K562 (cell line): ENCODE data around the gene URI1. TPM values are rescaled to one million over a fixed set of nuclear protein-coding genes. Genes with fewer than 3 reads are reported as not detected.

ENCODE experiments used
- ATAC-seq: fragments of 200-7000 bp; cut with Tn5 transposase; 3 replicates; pipeline ENCODE4 v1.9.1; 2020; ENCODE audit warnings: moderate library complexity
- BruUV-seq: library from RNA; stranded (reverse); fragments of 400-500 nt; replicated peaks from 2 replicates; lab custom pipeline; 2021; lab: Mats Ljungman, UMichigan
- CTCF ChIA-PET: fragments of 300-600 bp; formaldehyde crosslinking; extraction: SDS; loops from one replicate; lab custom pipeline; 2021; ENCODE audit warnings: low intra/inter-chr PET ratio; lab: Yijun Ruan, JAX
- POLR2A ChIA-PET: fragments of 300-600, 350-650 bp; sonication (Branson Sonifier 250); formaldehyde crosslinking; extraction: SDS; loops from one replicate; lab custom pipeline; 2021; ENCODE audit warnings: antibody characterized with exemption, inconsistent platforms; lab: Yijun Ruan, JAX
- DNase-seq, 4 experiments: peaks; one replicate each; pipeline versions ENCODE4 v3.0.0 to v3.0.0-alpha.2; 2011 to 2018; ENCODE audit warnings: low spot score in 3 of 4, mixed read lengths in 3 of 4; ENCODE audit errors: extremely low read depth in 1 of 4
- FAIRE-seq: peaks from 2 replicates; lab custom pipeline; 2011; peaks lifted over from hg19 to GRCh38; lab: Jason Lieb, UNC
- H2AFZ ChIP-seq: 2 replicates; pipeline ENCODE4 v1.6.0; 2011; ENCODE audit warnings: low read depth, low read length, control low read depth, inconsistent platforms
- H3K27ac ChIP-seq: fragments of 200-600 bp; 3 replicates; pipeline ENCODE4 v1.8.0; 2011; ENCODE audit warnings: low read depth, mild to moderate bottlenecking, control low read depth, inconsistent platforms, low read length, moderate library complexity, mixed read lengths; ENCODE audit errors: extremely low read depth
- H3K27me3 ChIP-seq, 2 experiments: fragments of 300-600 bp in 1 of 2; 2 replicates in 1 of 2; 3 replicates in 1 of 2; pipeline versions ENCODE4 v1.6.0 to v1.8.0; 2011; ENCODE audit warnings: inconsistent platforms in 2 of 2, low read length in 2 of 2, mild to moderate bottlenecking in 1 of 2, mixed read lengths in 1 of 2, moderate library complexity in 1 of 2; ENCODE audit not compliant: control insufficient read depth in 2 of 2, insufficient read depth in 2 of 2
- H3K36me3 ChIP-seq: fragments of 300-600 bp; 3 replicates; pipeline ENCODE4 v1.8.0; 2011; ENCODE audit warnings: mild to moderate bottlenecking, low read length, inconsistent platforms; ENCODE audit not compliant: control insufficient read depth, insufficient read depth
- H3K4me1 ChIP-seq, 2 experiments: fragments of 200-600 bp in 1 of 2; replicated peaks in 1 of 2; 2 replicates in 1 of 2; 3 replicates in 1 of 2; pipeline versions ENCODE4 v1.5.1 to v1.8.0; 2011; ENCODE audit warnings: inconsistent platforms in 2 of 2, low read length in 2 of 2, mild to moderate bottlenecking in 1 of 2, mixed read lengths in 1 of 2, moderate library complexity in 1 of 2; ENCODE audit not compliant: control insufficient read depth in 2 of 2, insufficient read depth in 2 of 2
- H3K4me2 ChIP-seq: 2 replicates; pipeline ENCODE4 v1.6.1; 2011; ENCODE audit warnings: low read length, control low read depth, inconsistent platforms, mixed read lengths; ENCODE audit not compliant: insufficient read depth
- H3K4me3 ChIP-seq: fragments of 200-600 bp; sonication (generic), shearing (Covaris generic); 2 replicates; pipeline ENCODE4 v1.5.1; 2016; ENCODE audit warnings: control low read depth, inconsistent platforms
- H3K79me2 ChIP-seq: fragments of 200-600 bp; 3 replicates; pipeline ENCODE4 v1.8.0; 2011; ENCODE audit warnings: low read length, inconsistent platforms; ENCODE audit not compliant: control insufficient read depth, insufficient read depth
- H3K9ac ChIP-seq, 2 experiments: 2 replicates each; pipeline versions ENCODE4 v1.6.0 to v1.6.1; 2011; ENCODE audit warnings: low read depth in 2 of 2, low read length in 2 of 2, control low read depth in 1 of 2, inconsistent platforms in 1 of 2, mild to moderate bottlenecking in 1 of 2, mixed read lengths in 1 of 2; ENCODE audit not compliant: insufficient read depth in 1 of 2
- H3K9me1 ChIP-seq: one replicate; pipeline ENCODE4 v1.6.0; 2011; ENCODE audit warnings: inconsistent platforms, mild to moderate bottlenecking, low read length, moderate library complexity; ENCODE audit not compliant: control insufficient read depth, insufficient read depth
- H3K9me3 ChIP-seq: replicated peaks from 2 replicates; pipeline ENCODE4 v1.5.1; 2011; ENCODE audit warnings: low read depth, low read length, inconsistent platforms; ENCODE audit not compliant: control insufficient read depth, insufficient read depth
- H4K20me1 ChIP-seq: replicated peaks from 2 replicates; pipeline ENCODE4 v1.6.1; 2011; ENCODE audit warnings: low read length, inconsistent platforms, mixed read lengths; ENCODE audit not compliant: control insufficient read depth, insufficient read depth
- MTA1 ChIP-seq: fragments of 450-650 bp; IDR thresholded peaks from 2 replicates; pipeline ENCODE4 v1.6.1; 2017; ENCODE audit warnings: borderline replicate concordance
- RAD21 ChIP-seq, 2 experiments: fragments of 250-450 bp in 1 of 2; fragments of 450-650 bp in 1 of 2; sonication (Bioruptor Pico) in 1 of 2; formaldehyde crosslinking in 1 of 2; IDR thresholded peaks in 1 of 2; conservative IDR thresholded peaks in 1 of 2; 2 replicates each; pipeline versions ENCODE4 v1.4.0 to v1.8.0; 2020 to 2022; ENCODE audit warnings: mild to moderate bottlenecking in 2 of 2, moderate library complexity in 1 of 2
- REST ChIP-seq, 2 experiments: fragments of 450-650 bp; formaldehyde crosslinking in 1 of 2; IDR thresholded peaks; 2 replicates each; pipeline versions ENCODE4 v1.4.0 to v1.6.1; 2014 to 2020; ENCODE audit warnings: mild to moderate bottlenecking in 2 of 2, borderline replicate concordance in 1 of 2, low read depth in 1 of 2
- WGBS: fragments of 100-300 bp; shearing (Covaris generic); methylation state at CpG from one replicate; pipeline ENCODE4 v1.1.6; 2016; ENCODE audit warnings: low coverage, mixed read lengths; ENCODE audit not compliant: insufficient coverage; ENCODE audit errors: missing lambda C conversion rate; 5-methylcytosine and 5-hydroxymethylcytosine counted together
- in situ Hi-C: fragments of 300-500 bp; cut with MboI; formaldehyde crosslinking; loops from 4 replicates; pipeline ENCODE4 v1.15.0; 2018; ENCODE audit warnings: inconsistent platforms, mixed read lengths
- intact Hi-C: fragments of 100-400 bp; cut with micrococcal nuclease; formaldehyde crosslinking; loops from 2 replicates; pipeline ENCODE4 v1.14.2; 2022
- polyA plus RNA-seq, 8 experiments: library from polyadenylated mRNA; depleted of rRNA in 4 of 8; stranded (reverse) in 5 of 8; unstranded in 3 of 8; fragments of >200 nt; fragmentation: Nextera tagmentation in 2 of 8; fragmentation: Illumina TruSeq in 1 of 8; extraction: Ambion mirVana in 2 of 8; extraction: Trizol in 1 of 8; gene quantifications; 2 replicates each; pipeline versions ENCODE4 v1.2.1 to v1.2.3, GENCODE V29; 2011 to 2014; ENCODE audit warnings: inconsistent platforms in 1 of 8, missing spikeins in 1 of 8
- total RNA-seq, 7 experiments: library from RNA; depleted of rRNA in 6 of 7; stranded (reverse); fragments of >200 nt in 6 of 7; fragmentation: Illumina TruSeq in 2 of 7; extraction: Trizol in 2 of 7; gene quantifications; 2 replicates each; pipeline versions ENCODE4 v1.2.1 to v1.2.3, GENCODE V29; 2011 to 2021; ENCODE audit warnings: low replicate concordance in 1 of 7
- TF ChIP-seq, protein P1 (sequence below), 3 experiments: IDR thresholded peaks in 2 of 3; conservative IDR thresholded peaks in 1 of 3; 2 replicates each; pipeline ENCODE4 v1.5.1; 2011 to 2012; ENCODE audit warnings: low read length in 3 of 3, mild to moderate bottlenecking in 3 of 3, control low read depth in 2 of 3, improper control_type of control experiment in 1 of 3, inconsistent platforms in 1 of 3, low read depth in 1 of 3, mixed read lengths in 1 of 3, moderate library complexity in 1 of 3; ENCODE audit not compliant: insufficient read depth in 2 of 3

The URI1 gene
- total and polyA plus RNA-seq, 9 of the 15 experiments (the other 6 are each of a cell fraction or from before 2014, with no cell fraction given), result 16.9 to 87.4 (median 63.9) TPM

DNA sequence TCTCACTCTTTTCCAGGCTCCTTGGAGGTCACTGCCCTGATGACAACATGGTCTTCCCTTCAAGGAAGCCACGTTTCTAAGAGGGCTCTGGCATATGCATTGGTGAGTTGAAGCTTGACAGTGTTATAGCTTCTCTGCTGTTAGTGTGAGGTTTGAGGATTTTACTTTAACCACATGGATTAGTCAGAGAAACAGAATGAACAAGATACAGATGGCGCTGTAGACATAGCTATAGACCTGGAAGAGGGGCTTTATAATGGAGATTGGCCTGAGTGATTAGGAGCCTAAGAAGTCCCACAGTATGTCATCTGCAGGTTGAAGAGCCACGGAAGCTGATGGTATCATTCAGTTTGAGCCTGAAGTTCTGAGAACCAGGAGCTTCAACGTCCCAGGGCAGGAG is 18.4 kb upstream of the URI1 start:
- POLR2A ChIA-PET, result no interaction called here
- FAIRE-seq, result no peak

More for the DNA sequence above, 18.4 kb upstream of the URI1 start:
- Histone ChIP-seq H3K79me2 (no peaks in the 10 kb centered on the region), H3K9me1 (no peaks in the 10 kb centered on the region), H2AFZ (no peak overlapping the region), H3K9me3 (no peaks in the 10 kb centered on the region), H3K4me2 (no peak overlapping the region), H3K27me3 (peaks cover 3 to 41% of the 10 kb centered on the region in 2 experiments; a peak in 4 of 5 replicates)
- no peak for DNase-seq
- peak in 1 of 2 experiments; percentile 49; a peak in 2 of 4 replicates for TF ChIP-seq RAD21 (CRISPR knock-in tag; conservative IDR thresholded peaks at IDR 0.05 in 1 of 2, IDR thresholded peaks at IDR 0.05 in 1 of 2)
- TF ChIP-seq, protein P1, sequence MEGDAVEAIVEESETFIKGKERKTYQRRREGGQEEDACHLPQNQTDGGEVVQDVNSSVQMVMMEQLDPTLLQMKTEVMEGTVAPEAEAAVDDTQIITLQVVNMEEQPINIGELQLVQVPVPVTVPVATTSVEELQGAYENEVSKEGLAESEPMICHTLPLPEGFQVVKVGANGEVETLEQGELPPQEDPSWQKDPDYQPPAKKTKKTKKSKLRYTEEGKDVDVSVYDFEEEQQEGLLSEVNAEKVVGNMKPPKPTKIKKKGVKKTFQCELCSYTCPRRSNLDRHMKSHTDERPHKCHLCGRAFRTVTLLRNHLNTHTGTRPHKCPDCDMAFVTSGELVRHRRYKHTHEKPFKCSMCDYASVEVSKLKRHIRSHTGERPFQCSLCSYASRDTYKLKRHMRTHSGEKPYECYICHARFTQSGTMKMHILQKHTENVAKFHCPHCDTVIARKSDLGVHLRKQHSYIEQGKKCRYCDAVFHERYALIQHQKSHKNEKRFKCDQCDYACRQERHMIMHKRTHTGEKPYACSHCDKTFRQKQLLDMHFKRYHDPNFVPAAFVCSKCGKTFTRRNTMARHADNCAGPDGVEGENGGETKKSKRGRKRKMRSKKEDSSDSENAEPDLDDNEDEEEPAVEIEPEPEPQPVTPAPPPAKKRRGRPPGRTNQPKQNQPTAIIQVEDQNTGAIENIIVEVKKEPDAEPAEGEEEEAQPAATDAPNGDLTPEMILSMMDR (IDR thresholded peaks at IDR 0.05 in 2 of 3, conservative IDR thresholded peaks at IDR 0.05 in 1 of 3; ENCODE audit: insufficient read depth in 2 of 3, low read depth in 1 of 3, low read length in 3 of 3), result peak in 1 of 3 experiments; percentile 24; a peak in 1 of 6 replicates
- TF ChIP-seq REST (IDR thresholded peaks at IDR 0.05; ENCODE audit: borderline replicate concordance), result peak; percentile 14; the same call in 1 of the 2 replicates
- TF ChIP-seq REST (CRISPR knock-in tag; IDR thresholded peaks at IDR 0.05; ENCODE audit: low read depth), result no peak
- TF ChIP-seq MTA1, result no peak
- TF ChIP-seq, all 486 proteins: peak for 3
- 4% methylated on average over 4 of the region's 4 CpGs for WGBS
- peak; percentile 52 for ATAC-seq
- Histone ChIP-seq H3K4me1 (no peaks in the 10 kb centered on the region; a peak in 2 of 5 replicates), H3K36me3 (no peaks in the 10 kb centered on the region), H3K4me3 (no peak overlapping the region), H3K27ac (no peak overlapping the region), H3K9ac (no peak overlapping the region), H4K20me1 (no peaks in the 10 kb centered on the region)
- CTCF ChIA-PET, result interaction anchor here (0.5 kb wide), 1 partner anchor 40 kb away, joined by 3 read pairs; no protein-coding TSS in a partner anchor
- BruUV-seq, result no TSS peak
- intact Hi-C loops, result no loop called here
- in situ Hi-C loops, result no loop called here
